SHP77 treated with DMSO at 0.1 percent for 48 hours (cell line): ENCODE measurements around the gene TEX2.

ENCODE experiments used
- DNase-seq: peaks from one replicate; lab custom pipeline; 2025; lab: John Stamatoyannopoulos, UW

TEX2 gene

GRCh38 chr17:64113006-64113405 is 150.1 kb downstream of the TEX2 start:
- DNase-seq, result no peak

- DNase-seq, result no peak
Observed at GRCh38 chr17:64111831-64112230, 151.2 kb downstream of the TEX2 start.

GRCh38 chr17:64110379-64111152 is 152.5 kb downstream of the TEX2 start:
- no peak for DNase-seq

GRCh38 chr17:64109400-64109799 is 153.7 kb downstream of the TEX2 start:
- DNase-seq, result no peak

- DNase-seq, result peak; percentile 34
Observed at GRCh38 chr17:64107500-64108236, 155.4 kb downstream of the TEX2 start.

GRCh38 chr17:64106918-64107317 is 156.1 kb downstream of the TEX2 start:
- DNase-seq, result no peak

GRCh38 chr17:64103391-64104364 is 159.4 kb downstream of the TEX2 start:
- DNase-seq, result no peak

- no peak for DNase-seq
Observed at GRCh38 chr17:64102627-64103390, 160.3 kb downstream of the TEX2 start.

GRCh38 chr17:64099543-64099942 is 163.5 kb downstream of the TEX2 start:
- no peak for DNase-seq
